Stimulated activated CD4-positive, alpha-beta T cell treated with anti-CD3 and anti-CD28 coated beads, Interleukin-4, amount 100 ng/mL, for 24 hours (primary cell): ENCODE results near the gene RAB43.
A peak's percentile ranks its signal among the peaks of the same experiment; 100 is the strongest.

Source experiments
- DNase-seq: peaks from one replicate; pipeline ENCODE4 v3.0.0-alpha.2; 2020

Gene RAB43

DNA sequence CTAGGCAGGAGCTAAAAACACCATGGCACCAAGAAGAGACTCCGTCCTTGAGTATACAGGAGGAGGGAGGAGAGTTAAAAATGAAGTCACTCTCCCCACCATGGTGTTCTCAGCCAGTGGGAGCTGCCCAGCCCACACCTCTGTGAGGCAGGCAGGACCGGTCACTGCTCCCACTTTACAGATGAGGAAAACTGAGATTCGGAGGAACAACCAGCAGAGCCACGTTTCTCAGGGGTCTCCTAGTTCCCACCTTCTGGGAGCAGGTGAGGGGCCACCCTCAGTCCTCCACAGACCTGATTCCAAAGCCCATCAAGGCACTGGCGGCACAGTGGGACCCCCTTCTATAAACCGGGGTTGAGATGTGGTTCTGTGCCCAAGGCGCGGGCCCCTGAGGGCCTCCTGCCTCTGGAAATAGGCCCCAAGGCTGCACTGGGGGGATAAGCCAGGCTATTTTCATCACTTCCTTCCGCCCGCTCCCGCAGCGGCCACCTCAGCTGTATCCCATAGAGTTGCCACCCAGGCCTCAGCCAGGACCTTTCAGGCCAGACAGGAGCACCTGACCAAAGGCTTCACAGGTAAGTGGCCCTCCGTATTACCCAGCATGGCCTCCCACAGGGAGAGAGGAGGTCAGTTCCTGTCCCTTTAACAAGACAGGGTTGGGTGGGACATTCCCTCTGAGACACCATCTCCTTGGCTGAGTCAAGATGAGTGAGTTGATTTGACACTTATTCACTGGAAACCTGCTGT, 61.2 kb downstream of the RAB43 start, which contains the start of gene GP9:
Gene GP9 (plus strand): TSS at position 504 of the 747 bp plus-strand sequence. CDS start 961 bp downstream, outside the sequence.
- no peak for DNase-seq

DNA sequence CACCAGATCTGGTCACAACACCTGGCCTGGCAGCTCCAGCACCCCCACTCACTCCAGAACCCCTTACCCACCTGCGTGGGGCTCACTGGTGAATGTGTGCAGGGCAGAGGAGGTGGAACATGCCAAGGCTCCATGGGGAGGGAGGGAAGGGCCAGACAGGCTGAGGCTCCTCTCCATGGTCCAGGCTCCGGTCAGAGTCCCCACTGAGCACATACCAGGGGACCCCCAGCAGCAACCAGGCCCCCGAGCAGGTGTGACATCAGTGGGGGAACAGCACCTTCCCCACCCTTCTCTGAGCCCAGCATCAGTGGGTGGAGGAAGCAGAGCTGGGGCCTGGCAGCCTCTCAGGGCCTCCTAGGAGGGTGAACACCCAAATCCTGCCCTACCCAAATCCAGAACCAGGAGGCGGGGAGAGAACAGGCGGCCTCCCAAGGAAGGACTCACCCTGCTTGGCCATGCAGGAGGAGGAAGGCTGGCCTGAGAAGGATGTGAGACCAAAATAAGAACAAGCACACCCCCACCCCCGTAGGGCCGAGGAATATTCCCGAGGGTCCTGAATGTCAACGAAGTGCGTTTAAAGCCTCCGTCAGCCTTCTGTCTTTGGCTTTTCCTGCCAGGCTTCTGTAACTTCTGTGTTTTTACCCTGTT, 62.2 kb downstream of the RAB43 start:
- DNase-seq, result no peak

DNA sequence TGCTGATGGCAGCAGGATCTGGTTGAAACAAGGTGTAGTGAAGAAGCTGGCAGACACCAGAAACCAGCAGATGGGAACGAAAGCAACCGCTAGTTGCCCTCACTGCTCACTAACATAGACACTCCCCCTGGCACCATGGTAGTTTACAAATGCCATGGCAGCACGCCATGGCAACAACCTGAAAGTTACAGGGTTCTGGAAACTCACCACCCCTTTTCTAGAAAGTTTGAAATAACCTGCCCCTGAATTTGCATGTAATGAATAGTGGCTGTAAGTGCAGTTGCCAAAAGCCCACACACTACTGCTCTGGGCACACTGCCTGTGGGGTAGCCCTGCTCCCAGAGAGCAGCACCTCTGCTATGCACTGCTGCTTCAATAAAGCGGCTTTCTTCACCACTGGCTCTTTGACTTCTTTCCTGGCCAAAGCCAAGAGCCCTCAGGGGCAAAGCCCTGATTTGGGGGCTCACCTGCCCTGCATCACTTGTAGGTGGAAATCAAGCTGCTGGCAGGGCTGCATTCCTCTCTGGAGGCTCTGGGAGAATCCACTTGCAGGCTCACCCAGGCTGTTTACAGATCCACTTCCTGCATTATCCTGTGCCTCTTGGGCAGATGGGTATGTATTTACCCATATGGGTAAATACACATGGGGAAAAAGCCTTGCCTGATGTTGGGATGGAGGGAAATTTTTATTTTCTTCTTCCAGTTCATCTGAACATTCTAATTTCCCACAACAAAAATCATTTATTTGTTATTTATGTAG, 63.0 kb downstream of the RAB43 start:
- DNase-seq, result no peak

DNA sequence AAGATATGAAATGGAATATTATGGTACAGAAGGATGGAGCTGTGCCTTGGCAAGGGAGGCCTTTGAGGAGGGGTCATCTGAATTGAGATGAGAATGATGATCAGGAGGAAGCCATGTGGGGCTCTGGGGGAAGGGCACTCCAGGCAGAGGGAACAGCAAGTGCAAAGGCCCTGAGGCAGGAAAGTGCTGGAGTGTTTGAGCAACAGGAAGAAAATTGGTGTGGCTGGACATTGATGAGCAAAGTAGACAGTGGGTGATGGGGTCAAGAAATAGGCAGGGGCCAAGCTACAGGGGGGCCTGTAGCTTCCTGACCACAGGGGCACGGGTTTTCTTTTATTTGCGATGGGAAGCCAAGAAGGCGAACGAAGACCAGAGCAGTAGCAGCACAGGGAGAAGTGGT, 64.4 kb downstream of the RAB43 start:
- no peak for DNase-seq

DNA sequence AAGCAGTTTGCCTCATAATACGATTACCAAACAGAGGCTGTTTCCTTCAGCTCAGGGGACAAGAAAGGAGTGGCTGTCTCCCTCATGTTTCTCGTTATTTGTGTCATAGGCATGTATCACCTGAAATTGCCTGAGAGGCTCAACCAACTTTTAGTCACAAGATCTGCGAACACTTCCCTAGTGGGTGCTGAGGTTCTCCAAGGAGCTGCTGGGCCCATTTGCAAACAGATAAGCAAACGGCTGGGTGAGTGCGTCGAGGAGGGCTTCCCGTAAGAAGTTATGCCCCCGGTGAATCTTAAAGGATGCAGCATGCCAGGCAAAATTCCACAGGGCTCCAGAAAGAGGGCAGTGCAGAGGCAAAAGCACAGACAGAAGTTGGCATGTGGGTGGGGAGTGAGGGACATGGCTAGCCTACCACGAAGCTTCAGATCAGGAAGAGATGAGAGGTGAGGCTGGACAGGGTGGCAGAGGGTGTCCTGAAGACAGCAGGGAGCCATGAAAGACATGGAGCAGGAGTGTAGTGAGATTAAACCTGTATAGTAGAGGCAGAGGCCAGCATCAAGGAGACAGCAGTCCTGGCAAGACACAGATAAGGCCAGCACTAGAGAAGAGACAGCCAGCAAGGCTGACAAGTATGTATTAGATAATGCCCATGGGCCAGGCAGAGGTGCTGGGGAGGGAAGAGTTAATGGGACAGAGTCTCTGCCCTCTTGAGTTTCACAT, 65.0 kb downstream of the RAB43 start:
- DNase-seq, result no peak

DNA sequence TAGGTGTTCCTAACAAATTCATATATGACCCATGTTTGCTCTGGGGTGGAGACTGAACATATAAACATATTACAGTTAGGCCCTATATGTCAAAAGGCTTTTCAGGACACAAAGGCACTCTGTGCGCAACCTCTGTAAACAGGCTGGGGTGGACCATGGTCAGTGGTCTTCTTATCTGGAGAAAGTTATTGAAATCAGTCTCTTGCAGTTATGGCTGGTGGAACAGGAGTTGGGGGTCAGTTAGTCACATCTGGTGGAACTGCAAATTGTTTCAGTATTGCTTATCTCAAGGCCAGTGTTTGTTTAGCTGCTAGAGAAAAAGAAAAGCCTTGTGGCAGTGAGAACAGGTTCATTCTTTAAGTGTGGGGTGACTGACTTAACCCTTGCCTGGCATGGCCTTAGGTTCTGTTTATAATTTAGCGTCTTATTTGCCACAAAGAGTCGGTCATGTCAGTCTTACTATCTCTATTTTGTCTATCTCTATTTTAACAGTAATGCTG, 66.9 kb downstream of the RAB43 start:
- DNase-seq, result no peak

DNA sequence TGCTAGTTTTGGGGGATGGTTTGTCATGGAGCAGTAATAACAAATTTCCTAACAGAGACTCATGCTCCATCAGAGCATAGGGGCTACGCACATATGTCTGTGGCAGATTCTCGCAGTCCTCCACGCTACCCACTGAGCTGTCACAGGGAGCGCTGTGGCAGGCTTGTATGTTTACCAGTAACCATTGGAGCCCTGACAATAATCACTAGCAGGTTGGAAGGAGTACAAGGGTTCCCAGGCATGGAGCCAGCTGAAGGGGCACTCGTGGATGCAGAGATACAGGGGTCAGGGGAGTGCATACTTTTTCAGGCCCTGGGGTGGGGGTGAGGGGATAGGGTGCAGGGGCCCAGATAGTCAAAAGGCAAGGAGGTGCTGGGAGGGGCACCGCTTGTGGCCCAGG, 68.9 kb downstream of the RAB43 start:
- DNase-seq, result no peak

DNA sequence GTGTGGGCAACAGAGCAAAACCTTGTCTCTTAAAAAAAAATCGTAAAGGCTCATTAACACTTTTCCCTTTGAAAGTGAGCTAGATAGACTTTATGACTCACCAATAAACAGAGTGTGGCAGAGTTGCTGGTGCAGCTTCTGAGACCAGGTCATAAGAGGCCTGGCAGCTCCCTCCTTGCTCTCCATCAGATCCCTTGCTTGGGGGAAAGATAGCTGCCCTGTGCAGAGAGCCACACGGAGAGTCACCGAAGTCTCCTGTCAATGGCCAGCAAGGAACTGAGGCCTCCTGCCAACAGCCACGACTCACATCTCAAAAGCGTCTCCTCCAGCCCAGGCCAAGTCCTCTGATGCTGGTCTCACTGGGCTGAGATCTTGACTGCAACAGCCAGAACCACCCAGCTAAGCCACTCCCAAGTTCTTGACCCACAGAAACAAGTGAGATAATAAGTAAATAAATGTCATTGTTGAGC, 69.7 kb downstream of the RAB43 start:
- no peak for DNase-seq

DNA sequence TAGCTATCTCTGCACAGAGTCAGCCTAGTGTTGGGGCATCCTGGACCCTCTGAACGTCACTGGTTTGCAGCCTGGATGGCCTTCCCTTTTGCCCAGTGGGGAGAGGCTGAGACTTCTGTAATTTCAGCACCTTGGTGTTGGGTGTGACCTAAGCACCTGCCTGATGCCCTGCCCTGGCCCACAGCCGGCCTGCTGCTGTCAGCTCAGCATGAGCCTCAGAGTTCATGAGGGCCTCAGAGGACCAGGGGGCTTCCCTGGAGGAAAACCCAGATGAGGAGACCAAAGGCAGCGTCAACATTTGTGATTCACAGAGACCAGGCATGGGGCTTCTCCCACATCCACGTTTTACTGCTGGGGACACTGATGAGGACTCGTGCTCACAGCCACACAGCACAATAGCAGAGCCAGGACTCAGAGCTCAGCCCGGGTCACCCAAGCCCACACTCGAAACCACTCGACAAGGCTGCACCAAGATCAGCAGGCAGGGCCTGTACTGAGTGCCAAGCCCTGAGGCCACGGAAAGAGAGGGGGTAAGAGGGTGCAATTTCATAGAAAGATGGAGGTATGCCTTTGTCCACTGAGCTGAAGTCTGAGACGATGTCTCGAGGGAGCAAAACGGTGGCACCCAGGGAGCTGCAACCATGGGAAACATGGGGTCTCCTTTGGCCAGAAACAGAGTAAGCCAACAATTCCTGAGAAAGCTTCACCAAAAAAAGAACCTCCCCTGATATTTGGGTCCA, 70.9 kb downstream of the RAB43 start:
- no peak for DNase-seq

DNA sequence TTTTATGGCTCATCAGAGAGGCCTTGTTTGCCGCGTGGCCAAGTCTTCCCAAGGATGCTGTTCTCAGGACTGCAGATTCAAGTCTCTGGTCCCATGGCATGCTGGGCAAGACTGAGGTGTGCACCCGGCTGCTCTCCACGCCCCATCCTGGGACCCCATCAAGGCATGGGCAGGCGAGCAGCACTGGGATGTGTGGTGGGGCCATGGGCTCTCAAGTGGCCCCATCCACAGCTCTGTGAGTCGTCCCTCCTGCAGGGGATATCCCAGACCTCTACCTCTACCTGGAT, 74.1 kb downstream of the RAB43 start:
- no peak for DNase-seq

DNA sequence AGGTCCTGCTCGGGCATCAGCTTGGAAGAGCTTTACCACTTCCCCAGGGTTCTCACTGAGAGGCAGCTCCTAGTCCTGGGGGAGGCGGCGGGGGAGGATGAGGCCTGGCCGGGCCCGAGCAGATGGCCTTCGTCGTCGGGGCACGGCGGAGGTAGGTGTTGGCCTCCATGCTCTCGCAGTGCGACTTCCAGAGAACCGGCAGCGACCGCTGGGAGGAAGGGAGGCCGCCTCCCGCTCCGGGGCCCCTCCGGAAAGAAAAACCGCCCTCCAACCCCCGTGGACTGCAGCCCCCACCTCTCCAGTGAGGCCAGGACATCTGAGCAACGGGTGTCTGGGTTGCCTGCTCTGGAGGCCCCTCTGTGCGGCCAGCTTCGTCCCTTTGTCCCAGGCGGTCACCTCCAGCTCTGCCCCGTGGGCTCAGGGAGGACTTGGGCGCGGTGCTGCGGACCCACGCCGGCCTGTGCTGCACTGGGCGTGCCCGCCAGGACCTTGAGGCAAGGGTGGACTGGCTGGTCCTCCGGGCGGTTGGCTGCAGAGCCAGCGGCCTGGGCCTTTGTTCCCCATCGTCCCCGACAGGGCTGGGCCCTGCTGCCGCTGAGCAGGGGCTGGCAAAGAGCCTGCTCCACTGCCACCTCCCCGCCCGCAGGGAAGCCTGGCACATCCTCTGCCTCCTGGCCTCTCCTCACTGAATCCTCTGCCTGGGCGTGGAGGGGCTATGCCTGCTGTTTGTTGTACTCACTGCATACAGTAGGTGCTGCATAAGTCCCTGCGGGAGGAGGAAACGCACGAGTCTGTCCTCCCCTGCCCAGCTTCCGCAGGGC, 74.7 kb downstream of the RAB43 start:
- no peak for DNase-seq

DNA sequence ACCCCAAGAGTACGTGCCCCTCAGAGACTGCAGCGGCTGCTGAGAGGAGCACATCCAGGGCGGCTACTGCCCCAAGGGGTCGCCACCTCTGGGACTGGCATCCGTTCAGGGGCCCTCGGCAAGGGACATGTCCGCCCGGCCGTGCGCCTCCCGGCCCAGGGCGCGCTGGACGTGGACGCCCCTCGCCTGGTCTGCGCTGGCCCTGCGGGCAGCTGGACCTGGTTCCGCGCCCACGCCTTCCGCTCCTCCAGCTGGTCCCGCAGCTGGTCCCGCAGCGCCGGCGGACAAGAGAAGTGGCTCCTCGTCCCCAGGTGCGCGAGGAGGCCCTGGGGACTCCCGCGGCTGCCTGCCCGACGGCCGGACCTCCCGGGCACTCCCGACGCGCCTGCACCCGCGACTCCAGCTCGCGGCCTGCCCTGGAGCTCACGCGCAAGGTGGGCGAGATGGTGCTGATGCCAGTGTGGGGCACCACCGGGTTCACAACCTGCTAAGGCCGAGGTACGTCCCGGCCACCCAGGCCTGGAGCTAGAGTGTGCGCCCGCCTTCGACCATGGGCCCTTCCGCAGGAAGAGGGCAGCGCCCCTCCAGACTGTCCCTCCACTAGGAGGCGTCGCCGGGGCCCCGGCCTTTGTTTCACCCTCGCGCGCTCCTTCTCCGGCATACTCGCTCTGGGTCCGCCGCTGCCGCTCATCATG, 75.4 kb downstream of the RAB43 start:
- no peak for DNase-seq

DNA sequence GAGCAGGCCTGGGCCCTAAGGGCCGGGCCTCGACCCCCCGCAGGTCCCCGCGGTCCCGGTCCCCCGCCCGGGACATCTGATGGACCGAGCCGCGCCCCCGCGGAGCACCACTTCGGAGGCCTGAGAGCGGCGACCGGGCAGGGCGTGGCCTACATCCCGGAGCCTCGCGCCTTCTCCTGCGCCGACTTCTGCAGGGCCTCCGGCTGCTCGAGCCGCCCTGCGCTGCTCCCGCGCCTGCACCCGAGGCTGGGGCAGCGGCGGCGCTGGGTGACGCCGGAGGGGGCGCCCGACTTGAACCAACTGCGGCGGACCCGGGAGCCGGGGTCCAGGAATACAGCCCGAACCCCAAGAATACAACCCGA, 75.9 kb downstream of the RAB43 start:
- DNase-seq, result peak; percentile 23

DNA sequence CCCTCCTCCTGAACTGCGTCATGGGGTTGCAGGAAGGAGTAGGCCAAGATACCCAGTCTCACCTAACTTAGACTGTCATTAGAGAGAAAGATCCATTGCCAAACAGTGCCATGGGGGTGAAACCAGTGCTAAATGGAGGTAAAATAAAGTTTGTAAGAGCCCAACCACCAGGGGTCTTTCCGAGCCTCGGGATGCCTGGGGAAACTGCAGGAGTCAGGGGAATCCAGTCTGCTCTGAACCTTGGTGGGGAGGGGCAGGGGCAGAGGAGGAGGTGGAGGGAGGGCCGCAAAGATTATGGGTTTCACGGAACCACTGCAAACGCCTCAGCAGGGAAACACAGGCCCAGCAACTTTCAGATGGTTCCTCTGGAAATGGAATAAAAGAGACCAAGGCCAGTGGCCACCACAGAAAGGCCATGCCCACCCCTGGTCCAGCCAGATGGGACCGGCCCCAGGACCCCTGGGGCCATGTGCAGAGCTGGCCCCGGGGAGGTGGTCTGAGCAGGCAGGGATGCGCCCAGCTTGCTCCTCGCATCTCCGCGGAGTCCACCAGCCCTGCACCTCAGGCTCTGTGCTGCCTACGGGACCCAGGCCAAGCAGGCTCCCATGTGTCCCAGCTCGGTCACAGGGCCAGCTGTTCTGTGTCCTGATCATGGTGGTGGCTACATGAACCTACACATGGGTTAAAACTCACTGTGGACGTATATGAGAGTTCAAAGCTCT, 80.9 kb downstream of the RAB43 start:
- DNase-seq, result no peak

DNA sequence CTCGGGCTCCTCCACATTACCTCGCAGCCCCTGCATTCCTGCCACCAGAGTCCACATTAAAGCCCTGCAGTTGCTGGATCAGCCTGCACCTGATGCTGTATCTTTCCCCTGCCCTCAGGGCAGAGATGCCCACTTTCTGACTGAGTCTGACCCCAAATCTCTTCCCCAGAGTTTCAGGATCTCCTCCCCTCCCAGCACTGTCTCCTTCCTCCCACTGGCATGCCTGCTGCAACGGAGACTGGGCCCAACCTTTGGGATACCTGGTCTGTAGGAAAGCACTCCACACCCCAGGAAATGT, 81.6 kb downstream of the RAB43 start:
- DNase-seq, result no peak

DNA sequence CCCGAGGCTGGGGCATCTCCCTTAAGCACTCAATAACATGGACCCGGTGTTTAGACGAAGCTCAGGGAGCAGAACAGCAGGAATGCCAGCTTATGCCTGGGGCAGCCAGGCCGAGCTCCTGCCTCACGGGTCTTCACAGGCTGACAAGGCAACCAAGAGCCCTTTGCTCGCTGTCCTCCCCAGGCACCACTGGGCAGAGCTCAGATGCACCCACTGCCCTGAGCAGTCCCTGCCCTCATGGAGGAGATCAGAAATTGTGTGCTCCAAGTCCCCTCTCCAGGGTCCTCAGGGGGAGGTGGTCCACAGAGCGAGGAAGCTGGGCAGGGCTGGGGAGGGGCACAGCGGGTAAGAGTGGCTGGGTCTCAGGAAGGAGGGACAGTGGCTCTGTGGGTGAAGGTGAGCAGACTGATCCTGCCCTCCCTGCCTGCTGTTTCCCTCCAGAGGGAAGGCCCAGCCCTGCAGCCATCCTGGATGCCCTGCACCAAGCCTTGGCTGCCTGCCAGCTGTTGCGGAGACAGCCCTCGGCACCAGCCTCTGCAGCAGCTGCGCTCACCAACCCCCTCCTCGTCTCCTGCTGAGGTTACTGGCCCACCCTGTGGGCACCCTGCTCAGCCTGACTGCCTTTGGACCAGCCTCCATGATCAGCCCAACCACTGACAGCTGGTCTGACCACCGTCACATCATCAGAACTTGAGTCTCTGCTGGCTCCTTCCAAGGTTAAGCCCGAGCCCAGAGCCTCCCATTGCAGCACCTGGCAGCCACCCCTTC, 82.1 kb downstream of the RAB43 start:
- DNase-seq, result no peak

DNA sequence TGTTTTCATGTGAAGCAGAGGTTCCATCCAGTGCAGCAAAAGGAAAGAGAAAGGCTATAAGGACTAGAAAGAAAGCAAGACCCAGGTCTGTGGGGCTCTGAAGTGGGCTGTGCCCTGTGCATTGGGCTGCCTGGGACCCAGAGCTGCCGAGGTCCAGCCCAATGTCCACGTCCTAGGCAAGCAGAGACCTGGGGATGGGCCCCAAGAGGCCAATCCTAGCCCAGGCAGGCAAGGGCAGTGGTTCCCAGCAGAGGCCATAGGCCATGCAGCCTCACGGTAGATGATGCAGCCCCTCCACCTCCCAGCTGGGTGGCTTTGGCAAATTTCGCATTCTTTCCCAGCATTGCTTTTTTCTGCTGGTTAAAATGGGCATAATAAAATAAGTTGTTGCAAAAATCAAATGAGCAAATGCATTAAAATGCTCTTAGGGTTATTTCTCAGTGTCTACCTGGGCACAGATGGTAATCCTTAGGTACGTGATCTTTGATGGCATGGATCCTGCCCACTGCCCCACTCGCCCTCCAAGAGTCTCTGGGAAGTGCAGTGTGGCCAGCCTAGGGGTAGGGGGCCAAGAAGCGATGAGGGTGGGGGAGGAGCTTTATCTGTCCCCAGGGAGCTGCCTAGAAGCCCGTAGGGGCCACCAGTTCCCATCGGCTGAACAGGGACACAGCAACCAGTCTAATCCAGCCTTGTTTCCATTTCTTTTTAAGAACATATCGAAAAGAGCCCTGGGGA, 83.3 kb downstream of the RAB43 start:
- DNase-seq, result no peak
